NCI-H2196 (cell line): ENCODE data around the gene HMCES.

Experiments used
- DNase-seq: peaks from one replicate; lab custom pipeline; 2025; ENCODE audit not compliant: unreplicated experiment; lab: John Stamatoyannopoulos, UW

Gene HMCES

DNA sequence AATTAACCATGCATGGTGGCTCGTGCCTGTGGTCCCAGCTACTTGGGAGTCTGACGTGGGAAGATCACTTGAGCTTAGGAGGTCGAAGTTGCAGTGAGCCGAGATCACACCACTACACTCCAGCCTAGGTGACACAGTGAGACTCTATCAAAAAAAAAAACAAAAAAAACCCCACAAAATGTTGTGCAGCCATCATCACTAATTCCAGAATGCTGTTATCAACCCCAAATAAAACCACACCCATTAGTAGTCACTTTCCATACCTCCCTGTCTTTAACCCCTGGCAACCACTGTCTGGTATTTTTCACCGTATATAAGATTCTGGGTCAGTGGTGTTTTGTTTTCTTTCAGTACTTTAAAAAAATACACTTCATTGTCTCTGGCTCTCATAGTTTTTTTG lies 16.6 kb downstream of the HMCES start:
- DNase-seq = no peak

DNA sequence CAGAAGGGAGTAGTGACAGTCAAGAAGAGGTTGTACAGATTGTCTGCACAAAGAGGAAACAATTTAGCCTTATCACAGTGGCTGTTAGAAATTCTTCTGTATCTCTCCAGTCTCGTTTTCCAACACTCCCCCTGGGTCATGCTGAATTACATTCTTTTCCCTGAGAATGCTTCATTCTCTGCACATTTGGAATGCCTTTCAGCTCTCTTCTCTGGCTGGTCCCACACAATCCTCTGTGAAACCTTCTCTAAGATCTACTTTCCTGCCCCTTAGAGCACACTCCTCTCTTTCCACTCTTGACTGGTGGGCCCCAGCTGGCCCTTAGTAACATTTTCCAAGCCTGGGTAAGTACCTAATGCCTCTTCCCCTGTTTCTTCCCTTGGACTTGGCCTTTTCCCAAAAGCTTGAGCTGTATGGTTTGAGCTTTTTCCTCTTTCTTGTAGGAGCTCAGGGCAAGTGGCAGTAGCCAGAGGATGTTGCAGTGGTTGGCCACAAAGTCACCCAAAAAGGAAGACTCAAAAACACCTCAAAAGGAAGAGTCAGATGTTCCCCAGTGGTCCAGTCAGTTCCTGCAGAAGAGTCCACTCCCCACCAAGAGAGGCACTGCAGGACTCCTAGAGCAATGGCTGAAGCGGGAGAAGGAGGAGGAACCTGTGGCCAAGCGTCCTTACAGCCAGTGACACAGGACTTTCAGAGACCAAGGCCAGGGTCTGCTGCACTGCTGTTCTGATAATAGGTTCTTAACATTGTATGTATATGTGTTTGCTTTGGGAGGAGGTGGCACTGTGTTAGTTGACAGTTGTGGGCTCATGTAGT lies 25.7 kb downstream of the HMCES start:
- DNase-seq = no peak

DNA sequence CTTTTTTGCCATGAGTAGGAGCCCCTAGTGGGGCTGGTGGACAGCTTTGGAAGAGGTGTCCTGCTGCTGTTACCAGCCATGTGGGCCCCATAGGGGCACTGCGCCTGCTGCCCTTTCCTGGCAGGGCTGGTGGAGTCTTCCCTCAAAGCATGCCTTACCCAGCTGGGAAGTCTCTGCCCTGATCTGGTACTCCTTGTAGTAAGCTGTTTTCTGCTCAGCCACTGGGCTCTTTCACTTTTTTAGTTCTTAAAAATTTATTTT lies 26.2 kb downstream of the HMCES start:
- no peak for DNase-seq

DNA sequence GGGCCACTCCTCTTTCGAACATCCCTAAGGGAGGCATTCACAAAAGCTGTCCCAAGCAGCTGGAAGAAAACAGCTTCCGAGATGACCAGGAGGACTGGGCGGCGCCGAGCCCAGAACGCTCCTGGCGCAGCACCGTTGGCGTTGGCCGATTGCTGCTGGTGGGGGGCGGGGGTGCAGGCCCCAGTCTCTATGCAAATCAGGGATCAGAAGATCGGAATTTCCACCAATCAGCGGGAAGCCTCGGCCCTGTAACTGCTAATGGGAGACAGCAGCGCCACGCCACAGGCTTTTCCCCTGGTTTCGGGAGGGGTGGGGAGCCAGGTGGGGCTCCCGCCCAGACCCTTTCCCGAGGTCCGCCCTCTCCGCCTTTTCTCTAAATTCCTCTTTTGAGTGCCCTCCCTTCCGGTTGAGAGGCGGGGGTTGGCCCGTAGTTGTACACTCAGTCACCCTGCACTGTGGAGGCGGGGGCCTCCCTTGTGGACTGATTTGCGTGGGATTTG lies 27.0 kb downstream of the HMCES start:
- peak; percentile 99 for DNase-seq

DNA sequence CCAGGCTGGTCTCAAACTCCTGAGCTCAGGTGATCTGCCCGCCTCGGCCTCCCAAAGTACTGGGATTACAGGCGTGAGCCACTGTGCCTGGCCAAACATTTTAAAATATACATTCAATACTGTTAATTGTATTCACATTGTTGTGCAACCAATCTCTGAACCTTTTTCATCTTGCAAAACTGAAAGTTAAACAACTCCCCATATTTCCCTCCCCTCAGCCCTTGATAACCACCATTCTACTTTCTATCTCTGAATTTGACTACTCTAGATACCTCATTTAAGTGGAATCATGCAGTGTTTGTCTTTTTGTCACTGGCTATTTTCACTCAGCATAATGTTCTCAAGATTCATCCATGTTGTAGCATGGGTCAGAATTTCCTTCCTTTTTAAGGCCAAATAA lies 30.0 kb downstream of the HMCES start:
- DNase-seq = no peak

DNA sequence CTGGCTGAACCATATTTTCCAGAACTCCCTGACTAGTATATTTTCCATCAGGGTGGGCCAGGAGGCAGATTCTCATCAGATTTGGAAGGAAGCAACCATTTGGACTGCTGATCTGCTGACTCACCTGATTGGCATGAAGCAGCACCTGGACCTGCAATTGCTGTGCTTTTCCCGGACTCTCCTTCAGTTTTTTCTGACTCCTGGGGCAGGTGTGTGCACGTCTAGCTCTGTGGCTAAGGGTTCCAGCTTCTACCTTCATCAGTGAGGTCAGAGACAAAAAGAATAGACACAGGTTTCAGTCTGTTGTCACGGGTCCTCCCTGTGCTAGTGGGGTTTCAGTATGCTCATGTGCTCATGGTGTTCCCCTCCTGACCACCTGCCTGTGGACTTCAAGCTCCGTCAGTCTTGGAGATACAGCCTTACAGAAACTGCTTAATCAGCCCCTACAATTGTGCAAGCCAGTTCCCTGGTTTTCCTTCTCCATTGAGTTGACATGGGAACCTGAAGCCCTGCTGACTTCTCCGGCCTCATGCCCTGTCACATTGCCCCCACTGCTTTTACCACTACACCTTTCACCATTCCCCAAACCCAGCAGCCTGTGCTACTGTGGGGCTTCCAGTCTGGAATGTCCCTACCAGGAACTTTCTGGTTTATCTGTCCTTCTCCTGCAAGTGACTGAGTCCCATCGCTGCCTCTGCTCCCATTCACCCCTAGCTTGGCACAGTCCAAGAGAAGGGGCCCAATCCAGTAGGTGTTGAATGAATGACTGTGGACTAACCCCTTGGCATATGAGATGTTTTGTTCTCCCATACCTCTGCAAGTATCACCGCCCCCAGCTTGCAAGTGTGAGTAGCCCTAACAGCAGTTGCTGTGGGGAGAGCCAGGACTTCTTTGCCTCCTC lies 31.7 kb downstream of the HMCES start:
- DNase-seq = peak; percentile 77

DNA sequence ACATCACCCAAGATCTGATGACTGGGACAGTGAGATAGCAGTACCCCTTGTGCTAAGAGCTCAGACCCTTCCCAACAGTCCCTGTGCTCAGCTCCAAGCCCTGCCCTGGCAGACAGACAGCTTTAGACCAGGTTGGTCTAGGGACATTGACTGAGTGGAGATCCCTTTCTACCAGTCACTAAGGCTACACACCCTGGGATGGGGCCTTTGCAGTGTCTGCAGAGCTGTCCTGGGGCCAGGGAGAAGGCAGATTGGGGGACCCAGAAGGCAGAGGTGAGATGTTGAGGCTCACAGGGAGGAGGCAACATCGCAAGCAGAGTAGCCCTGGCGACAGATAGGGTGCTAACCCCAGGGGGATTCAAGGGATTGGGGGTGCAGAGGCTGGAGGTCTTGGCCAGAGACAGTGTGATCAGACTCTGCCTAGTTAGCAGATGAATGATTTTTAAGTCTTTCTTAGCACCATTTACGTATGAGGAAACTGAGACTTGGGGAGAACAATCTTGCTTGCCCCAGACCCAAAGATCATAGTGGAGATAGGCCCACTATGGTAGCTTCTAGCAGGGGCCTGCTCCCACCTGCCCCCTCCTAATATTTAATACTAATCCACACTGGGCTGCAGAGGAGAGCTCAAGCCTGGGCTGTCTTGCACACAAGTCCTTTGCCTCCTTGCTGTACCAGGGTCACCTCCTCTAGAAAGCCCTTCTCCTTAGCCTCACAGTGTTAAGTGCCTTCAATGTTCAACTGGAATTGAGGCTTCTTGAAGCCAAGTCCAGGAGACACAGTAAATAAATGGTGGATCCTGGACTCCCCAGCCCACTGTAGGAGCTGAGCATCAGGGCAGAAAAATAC lies 32.6 kb downstream of the HMCES start:
- DNase-seq = no peak

DNA sequence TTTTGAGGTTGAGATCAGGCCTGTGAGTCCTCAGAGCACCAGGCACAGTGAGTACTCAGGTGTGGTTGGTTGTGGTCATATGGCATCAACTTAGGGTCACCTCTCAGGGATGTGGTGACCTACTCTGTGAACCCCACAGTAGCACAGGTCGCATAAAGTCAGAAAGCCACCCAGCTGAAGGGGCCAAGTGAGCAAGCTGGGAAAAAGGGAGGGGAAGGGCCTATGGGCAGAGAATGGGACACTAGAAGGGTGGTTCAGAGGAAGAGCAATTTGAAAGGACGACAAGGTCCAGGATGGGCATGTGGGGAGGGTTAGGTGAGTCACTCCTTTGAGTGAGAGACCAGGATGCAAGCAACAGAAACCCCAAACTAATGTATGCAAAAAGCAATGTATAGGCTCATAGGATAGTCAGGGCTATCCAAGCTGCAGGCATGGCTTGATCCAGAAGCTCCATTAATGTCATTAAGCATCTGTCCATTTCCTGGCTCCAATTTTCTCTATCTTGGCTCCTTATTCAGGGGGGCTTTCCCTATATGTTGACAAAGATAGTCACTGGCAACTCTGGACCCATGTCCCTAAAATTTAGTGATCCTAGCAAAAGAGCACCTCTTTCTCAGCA lies 33.5 kb downstream of the HMCES start:
- no peak for DNase-seq

DNA sequence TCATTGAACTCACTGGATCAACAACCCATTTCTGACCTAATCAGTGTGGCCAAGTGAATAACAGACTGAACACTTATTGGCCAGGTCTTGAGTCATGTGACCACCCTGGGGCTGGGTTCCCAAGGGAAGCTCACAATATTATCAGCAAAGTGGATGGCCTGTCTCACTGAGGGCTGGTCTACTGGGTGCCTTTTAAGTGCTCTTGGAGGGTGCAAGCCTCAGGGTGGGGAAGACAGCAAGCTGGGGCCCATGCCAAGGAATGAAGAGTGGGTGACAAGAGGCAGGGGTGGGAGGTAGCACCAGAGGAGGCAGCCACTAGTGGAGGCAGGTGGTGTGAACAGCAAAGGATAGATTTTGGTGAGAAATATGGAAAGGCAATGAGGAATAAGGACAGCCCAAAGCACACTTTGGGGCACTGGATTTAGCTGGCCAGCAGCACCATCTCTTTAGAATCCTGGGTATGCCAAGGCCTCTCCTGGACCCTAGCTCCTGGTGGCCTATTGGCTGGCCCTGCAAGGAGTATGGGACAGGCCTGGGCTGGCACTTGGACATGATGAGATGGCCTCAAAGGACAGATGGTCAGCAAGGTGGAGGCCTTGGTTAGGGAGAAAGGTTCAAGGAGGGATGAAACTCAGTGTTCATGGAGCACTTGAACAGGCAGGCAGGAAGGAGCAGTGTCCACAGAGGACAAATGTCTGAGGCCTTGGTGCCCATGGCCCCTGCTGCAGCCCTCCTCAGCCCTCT lies 34.2 kb downstream of the HMCES start:
- DNase-seq = no peak

DNA sequence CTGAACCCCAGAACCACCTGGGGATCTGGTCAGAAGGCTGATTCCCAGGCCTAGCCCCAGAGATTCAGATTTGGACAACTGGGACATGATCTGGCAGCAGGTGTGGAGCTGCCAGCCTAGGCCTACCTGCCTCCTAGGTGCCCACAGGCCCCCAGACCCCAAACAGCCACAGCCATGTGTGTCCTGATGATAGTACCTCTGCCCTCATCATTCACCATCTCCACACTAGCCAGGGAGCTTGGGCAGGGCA lies 34.7 kb downstream of the HMCES start:
- no peak for DNase-seq

DNA sequence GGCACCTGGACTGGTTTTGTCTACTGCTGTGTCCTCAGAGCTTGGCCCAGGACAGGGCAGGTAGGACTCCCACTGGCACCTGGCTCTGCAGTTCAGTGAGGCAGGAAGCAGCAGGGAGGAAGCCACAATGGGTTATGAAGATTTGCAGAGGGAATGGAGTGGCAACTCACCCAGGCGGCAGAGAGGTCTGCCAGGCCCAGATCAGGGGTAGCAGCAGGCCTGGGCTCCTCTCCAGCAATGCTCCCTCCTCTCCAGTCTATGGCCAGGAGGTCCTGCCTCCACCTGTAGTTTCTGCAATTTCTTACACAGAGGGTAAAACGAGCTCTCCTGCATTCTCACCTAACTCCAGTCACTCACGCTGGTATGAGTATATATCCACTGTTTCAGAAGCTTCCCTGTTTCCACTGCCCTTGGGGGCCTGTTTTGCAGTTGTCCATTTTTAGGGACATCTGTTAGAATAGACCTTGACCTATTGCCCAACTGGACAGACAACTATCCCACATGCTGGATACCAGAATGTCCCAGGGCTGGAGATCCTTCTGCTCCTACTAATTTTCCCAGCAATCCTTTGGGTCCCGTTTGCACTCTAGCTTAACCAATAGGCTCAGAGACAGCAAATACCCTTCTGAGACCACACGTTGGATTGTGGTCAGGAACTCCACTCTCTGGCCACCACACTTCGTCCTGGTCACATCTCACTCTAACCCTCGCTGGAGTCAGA lies 35.2 kb downstream of the HMCES start:
- DNase-seq = no peak

DNA sequence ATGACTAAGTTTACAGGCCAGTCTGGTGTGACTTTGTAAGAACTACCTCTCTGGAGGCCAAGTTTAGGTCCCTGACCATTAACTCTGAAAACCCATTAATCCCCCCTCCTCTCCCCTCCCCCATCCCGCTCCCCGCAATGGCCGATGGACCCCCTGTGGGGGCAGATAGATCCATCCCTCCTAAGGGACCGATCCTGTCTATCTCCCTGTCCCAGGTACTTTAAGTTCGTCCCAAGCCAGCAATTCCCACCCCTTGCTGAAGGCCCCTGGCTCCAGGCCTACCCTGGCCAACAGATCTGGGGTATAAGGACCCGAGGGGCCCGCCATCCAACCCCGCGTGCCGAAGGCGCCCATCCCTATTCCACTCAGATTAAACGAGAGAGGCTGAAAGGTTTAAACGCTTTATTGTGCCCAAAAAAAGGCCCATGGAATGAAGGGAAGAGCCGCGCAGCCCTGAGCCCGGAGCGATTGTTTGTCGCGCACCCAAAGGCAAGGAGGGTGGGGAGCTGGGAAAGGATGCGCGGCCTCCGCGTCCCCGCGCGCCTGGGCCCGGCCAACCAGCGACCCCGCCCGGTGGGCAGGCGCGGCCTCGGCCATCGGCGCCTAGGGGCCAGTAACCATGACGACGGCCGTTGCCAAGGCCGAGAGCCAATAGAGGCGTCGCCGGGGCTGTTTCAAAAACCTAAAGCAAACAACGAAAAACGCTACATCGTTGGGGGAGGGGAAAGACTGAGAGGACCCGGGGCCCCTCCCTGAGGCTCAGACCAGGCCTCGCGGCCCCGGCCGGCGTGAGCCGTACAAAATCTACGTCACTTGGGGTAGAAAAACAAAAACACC lies 35.9 kb downstream of the HMCES start:
- DNase-seq = peak; percentile 99

DNA sequence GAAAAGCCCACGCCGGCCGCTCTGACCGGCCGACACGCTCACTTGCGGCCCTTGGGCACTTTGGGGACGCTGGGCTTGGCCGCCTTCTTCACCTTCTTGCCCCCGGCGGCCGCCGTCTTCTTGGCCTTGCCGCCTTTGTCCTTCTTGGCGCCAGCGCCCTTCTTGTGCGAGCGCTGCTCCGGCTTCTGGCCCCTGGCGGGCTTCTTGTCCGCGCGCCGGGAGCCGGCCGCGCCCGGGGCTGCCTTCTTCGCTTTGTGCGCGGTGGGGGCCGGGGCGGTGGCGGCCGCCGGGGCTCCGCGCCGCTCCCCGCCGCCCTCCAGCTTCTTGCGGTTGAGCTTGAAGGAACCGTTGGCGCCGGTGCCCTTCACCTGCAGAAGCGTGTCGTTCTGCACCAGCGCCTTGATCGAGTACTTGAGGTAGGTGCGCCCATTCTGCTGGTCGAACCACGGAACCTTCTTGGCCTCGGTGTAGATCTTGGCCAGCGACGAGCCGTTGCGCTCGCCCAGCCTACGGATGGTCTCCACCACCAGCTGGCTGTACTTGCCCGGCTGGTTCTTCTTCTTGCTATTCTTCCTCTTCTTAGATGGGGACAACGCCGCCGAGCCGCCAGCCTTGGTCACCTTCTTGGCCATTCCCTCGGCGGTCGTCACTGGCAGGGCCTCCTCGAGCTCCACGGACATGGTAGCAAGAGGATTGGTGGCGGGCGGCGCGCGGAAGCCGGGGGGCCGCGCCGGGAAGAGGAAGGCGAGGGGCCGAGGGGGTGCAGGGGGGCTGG lies 36.7 kb downstream of the HMCES start:
- DNase-seq = no peak

DNA sequence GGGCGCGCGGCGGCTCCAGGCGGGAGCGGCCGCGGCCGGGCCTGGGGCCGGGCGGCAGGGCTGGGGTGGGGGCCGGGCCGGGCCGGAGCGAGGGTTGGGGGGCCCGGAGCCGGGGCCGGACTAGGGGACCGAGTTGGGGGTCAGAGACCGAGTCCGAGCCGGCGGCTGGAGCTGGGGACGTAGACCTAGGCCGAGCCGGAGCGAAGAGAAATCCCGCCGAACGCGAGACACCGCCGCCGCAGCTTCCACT lies 37.3 kb downstream of the HMCES start:
- DNase-seq = no peak

DNA sequence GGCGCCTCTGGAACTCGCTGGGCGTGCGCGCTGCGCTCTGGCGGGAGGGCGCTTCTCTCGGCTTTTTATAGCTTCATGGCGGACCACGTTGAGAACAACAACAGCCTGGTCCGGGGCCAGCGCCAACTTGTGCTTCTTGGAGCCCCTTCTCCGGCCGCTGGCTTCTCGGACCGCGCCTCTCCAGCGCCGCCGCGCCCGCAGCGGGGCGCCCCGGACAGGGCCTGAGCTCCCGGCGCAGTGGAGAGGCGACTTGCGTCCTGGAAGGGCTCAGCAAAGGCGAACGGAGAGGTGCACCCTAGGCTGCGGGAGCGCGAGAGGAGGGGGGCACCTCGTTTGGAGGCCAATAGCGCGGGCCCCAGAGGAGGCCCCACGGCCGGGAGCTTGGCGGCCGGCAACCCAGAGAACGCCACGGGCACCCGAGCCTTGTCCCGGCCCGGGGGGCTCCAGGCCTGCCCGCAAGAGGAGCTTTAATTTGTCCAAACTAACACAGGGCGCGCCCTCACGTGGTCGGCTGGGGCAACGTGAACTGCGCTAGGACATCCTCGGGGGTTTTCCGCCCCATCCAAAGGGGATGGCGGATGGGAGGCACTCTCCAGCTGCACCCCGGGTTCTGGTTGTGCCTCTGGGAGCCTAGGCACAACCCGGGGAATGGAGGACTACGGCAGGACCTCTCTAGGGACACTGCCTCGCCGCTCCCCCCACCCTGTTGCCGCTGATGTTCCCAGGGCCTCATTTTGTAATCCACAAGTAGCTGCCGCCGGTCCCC lies 37.8 kb downstream of the HMCES start:
- peak; percentile 94 for DNase-seq

DNA sequence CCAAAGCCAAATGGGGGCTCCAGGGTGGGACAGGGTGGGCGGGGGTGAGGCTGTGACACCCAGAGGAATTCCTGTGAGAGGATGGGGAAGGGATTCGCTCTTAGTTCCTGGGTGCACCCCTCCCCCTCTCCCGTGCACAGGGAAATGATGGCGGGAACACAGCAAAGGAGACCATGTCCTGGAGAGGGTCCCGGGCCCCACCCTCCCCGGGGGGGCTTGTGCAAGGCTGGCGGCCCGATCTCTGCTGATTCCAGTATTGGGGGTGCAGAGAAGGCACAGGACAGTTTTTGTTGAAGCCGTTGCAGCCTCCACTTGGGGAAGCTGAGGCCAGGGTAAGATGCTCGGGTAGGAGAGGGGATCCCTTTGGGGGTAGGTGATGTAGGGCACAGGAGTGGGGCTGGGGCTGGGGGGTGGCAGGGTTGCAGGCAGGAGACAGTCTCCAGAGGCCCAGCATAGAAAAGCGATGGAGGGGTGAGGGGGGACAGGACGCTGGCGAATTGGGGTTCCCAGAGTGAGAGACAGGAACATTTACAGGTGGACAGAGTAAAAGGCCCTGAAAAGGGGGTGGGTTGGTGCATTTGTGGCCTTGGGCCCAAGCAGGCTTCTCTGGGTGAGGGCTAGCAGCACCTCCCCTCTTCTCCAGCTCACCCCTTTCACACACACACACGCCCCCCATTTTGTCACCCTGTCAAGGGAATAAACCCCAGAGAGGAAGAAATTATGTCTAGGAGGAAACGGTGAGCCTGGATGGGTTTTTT lies 38.5 kb downstream of the HMCES start:
- DNase-seq = no peak

DNA sequence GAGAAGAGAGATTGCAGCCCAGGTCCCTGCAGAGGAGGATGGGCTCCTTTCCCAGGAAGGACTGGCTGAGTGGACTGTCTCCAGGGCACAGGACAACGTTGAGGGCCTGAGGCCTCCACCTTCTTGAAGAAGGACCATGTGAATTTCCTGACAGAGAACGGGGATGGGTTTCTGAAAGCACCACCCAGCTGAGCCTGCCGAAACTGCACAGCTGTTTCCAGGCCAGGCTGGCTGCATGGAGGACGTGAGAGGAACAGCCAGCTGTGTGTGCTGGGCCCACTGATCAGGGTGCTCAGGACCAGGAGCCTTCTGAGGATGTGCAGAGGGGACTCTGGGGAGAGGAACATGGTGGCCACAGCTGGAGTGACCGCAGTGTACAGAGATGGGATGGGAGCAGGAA lies 39.2 kb downstream of the HMCES start:
- no peak for DNase-seq
